SK-N-SH (cell line): ENCODE measurements around the gene IL4R. TPM values are rescaled to one million over a fixed set of nuclear protein-coding genes. Genes with fewer than 3 reads are reported as not detected.

Experiments used
- CTCF ChIA-PET: fragments of 300-600, 350-600 bp; formaldehyde crosslinking; extraction: SDS; loops from one replicate; lab custom pipeline; 2021; lab: Yijun Ruan, JAX
- POLR2A ChIA-PET: fragments of 350-600 bp; sonication (Branson Sonifier 250); formaldehyde crosslinking; extraction: SDS; loops from one replicate; lab custom pipeline; 2020; ENCODE audit warnings: antibody characterized with exemption, inconsistent platforms; lab: Yijun Ruan, JAX
- DNase-seq: peaks from one replicate; pipeline ENCODE4 v3.0.0; 2012
- H2AFZ ChIP-seq: fragments of 200-600 bp; sonication (generic); 2 replicates; pipeline ENCODE4 v1.8.1; 2016; ENCODE audit warnings: antibody characterized with exemption, mild to moderate bottlenecking, low read depth
- H3F3A ChIP-seq: fragments of 200-600 bp; sonication (generic); replicated peaks from 2 replicates; pipeline ENCODE3; 2016; ENCODE audit warnings: antibody characterized with exemption, mild to moderate bottlenecking; ENCODE audit not compliant: insufficient read depth
- H3K27ac ChIP-seq, 2 experiments: fragments of 200-500 bp in 1 of 2; fragments of 200-600 bp in 1 of 2; sonication (Bioruptor generic) in 1 of 2; sonication (generic), shearing (Covaris generic) in 1 of 2; 2 replicates each; pipeline versions ENCODE4 v1.5.1 to v1.6.1; 2014 to 2016; ENCODE audit warnings: low read depth in 2 of 2, inconsistent platforms in 1 of 2, low read length in 1 of 2, mild to moderate bottlenecking in 1 of 2, mixed read lengths in 1 of 2
- H3K27me3 ChIP-seq: fragments of 200-600 bp; sonication (generic), shearing (Covaris generic); 2 replicates; pipeline ENCODE4 v1.6.1; 2016; ENCODE audit warnings: mixed run types; ENCODE audit not compliant: insufficient read depth
- H3K36me3 ChIP-seq, 2 experiments: fragments of 200-500 bp in 1 of 2; fragments of 200-600 bp in 1 of 2; sonication (Bioruptor generic) in 1 of 2; sonication (generic) in 1 of 2; replicated peaks in 1 of 2; 2 replicates each; pipeline versions ENCODE3 to v1.5.1; 2014 to 2016; ENCODE audit warnings: low read length in 1 of 2, mild to moderate bottlenecking in 1 of 2; ENCODE audit not compliant: insufficient read depth in 2 of 2, control insufficient read depth in 1 of 2
- H3K4me1 ChIP-seq, 2 experiments: fragments of 200-500 bp in 1 of 2; fragments of 200-600 bp in 1 of 2; sonication (Bioruptor generic) in 1 of 2; sonication (generic), shearing (Covaris generic) in 1 of 2; 2 replicates each; pipeline versions ENCODE4 v1.5.1 to v1.6.1; 2014 to 2016; ENCODE audit warnings: low read depth in 1 of 2, low read length in 1 of 2, mixed run types in 1 of 2; ENCODE audit not compliant: insufficient read depth in 2 of 2, control insufficient read depth in 1 of 2
- H3K4me2 ChIP-seq: fragments of 200-600 bp; sonication (generic), shearing (Covaris generic); 2 replicates; pipeline ENCODE4 v1.6.1; 2017; ENCODE audit warnings: mixed run types
- H3K4me3 ChIP-seq, 2 experiments: fragments of 200-500 bp in 1 of 2; fragments of 200-600 bp in 1 of 2; sonication (Bioruptor generic) in 1 of 2; sonication (generic), shearing (Covaris generic) in 1 of 2; 2 replicates each; pipeline versions ENCODE4 v1.5.1 to v1.8.1; 2014 to 2016; ENCODE audit warnings: low read depth in 2 of 2, inconsistent platforms in 1 of 2, low read length in 1 of 2, mild to moderate bottlenecking in 1 of 2, mixed read lengths in 1 of 2, moderate library complexity in 1 of 2
- H3K79me2 ChIP-seq: fragments of 200-600 bp; sonication (generic); 2 replicates; pipeline ENCODE4 v1.8.1; 2017; ENCODE audit warnings: mild to moderate bottlenecking; ENCODE audit not compliant: insufficient read depth
- H3K9ac ChIP-seq: fragments of 200-600 bp; sonication (generic); 2 replicates; pipeline ENCODE4 v1.6.1; 2017; ENCODE audit warnings: mixed run types
- H3K9me2 ChIP-seq: fragments of 200-600 bp; sonication (generic); 2 replicates; pipeline ENCODE4 v1.6.1; 2017; ENCODE audit warnings: mixed run types
- H3K9me3 ChIP-seq: fragments of 200-600 bp; sonication (generic); 2 replicates; pipeline ENCODE4 v1.6.1; 2017; ENCODE audit warnings: mixed run types, mild to moderate bottlenecking, moderate library complexity
- H4K20me1 ChIP-seq: fragments of 200-600 bp; sonication (generic); 2 replicates; pipeline ENCODE4 v1.6.1; 2017; ENCODE audit warnings: mild to moderate bottlenecking, mixed run types; ENCODE audit not compliant: insufficient read depth
- EZH2phosphoT487 ChIP-seq: fragments of 200-600 bp; sonication (generic); IDR thresholded peaks from 2 replicates; pipeline ENCODE4 v1.6.1; 2017; ENCODE audit warnings: low read depth, mixed run types, mild to moderate bottlenecking, antibody characterized with exemption, moderate library complexity, borderline replicate concordance
- FOXJ3 ChIP-seq: sonication (generic); formaldehyde crosslinking; IDR thresholded peaks from 2 replicates; pipeline ENCODE4 v1.5.1; 2020; ENCODE audit warnings: mild to moderate bottlenecking, missing genetic modification reagents
- FOXM1 ChIP-seq: IDR thresholded peaks from 2 replicates; pipeline ENCODE4 v1.4.0; 2012; ENCODE audit warnings: low read depth, mild to moderate bottlenecking
- IRF3 ChIP-seq: fragments of 150-350 bp; IDR thresholded peaks from 2 replicates; pipeline ENCODE4 v1.6.1; 2016; ENCODE audit warnings: mild to moderate bottlenecking, low read depth, low read length
- JUND ChIP-seq: IDR thresholded peaks from 2 replicates; pipeline ENCODE4 v1.4.0; 2012
- MEF2A ChIP-seq: IDR thresholded peaks from 2 replicates; pipeline ENCODE4 v1.4.0; 2012; ENCODE audit warnings: low read depth, borderline replicate concordance
- MXI1 ChIP-seq: IDR thresholded peaks from 2 replicates; pipeline ENCODE4 v1.6.1; 2012; ENCODE audit warnings: mild to moderate bottlenecking, low read depth, low read length, improper control_type of control experiment
- NFIC ChIP-seq: IDR thresholded peaks from 2 replicates; pipeline ENCODE4 v1.4.0; 2012; ENCODE audit warnings: borderline replicate concordance
- RAD21 ChIP-seq: IDR thresholded peaks from 2 replicates; pipeline ENCODE4 v1.6.1; 2012; ENCODE audit warnings: mild to moderate bottlenecking, low read length
- TCF12 ChIP-seq: IDR thresholded peaks from 2 replicates; pipeline ENCODE4 v1.4.0; 2012
- USF2 ChIP-seq: fragments of 150-350 bp; IDR thresholded peaks from 2 replicates; pipeline ENCODE4 v1.6.1; 2017; ENCODE audit warnings: antibody characterized with exemption, low read length, low read depth, borderline replicate concordance
- WGBS: methylation state at CpG from one replicate; pipeline ENCODE4 v1.1.6; 2017; ENCODE audit warnings: low lambda C conversion rate; 5-methylcytosine and 5-hydroxymethylcytosine counted together
- polyA plus RNA-seq, 3 experiments: library from polyadenylated mRNA; depleted of rRNA; stranded (reverse); fragments of >200 nt; gene quantifications; 2 replicates each; pipeline ENCODE4 v1.2.3, GENCODE V29; 2012
- TF ChIP-seq, protein P1 (sequence below): fragments of 200-600 bp; sonication (generic); IDR thresholded peaks from 2 replicates; pipeline ENCODE4 v1.6.1; 2017; ENCODE audit warnings: antibody characterized with exemption, mild to moderate bottlenecking, moderate library complexity
- TF ChIP-seq, protein P2 (sequence below): IDR thresholded peaks from 2 replicates; pipeline ENCODE4 v1.4.0; 2012; ENCODE audit warnings: low read depth

Gene IL4R
- polyA plus RNA-seq, 1 of the 3 experiments (the other 2 are of a cell fraction) = 16.1 TPM

DNA sequence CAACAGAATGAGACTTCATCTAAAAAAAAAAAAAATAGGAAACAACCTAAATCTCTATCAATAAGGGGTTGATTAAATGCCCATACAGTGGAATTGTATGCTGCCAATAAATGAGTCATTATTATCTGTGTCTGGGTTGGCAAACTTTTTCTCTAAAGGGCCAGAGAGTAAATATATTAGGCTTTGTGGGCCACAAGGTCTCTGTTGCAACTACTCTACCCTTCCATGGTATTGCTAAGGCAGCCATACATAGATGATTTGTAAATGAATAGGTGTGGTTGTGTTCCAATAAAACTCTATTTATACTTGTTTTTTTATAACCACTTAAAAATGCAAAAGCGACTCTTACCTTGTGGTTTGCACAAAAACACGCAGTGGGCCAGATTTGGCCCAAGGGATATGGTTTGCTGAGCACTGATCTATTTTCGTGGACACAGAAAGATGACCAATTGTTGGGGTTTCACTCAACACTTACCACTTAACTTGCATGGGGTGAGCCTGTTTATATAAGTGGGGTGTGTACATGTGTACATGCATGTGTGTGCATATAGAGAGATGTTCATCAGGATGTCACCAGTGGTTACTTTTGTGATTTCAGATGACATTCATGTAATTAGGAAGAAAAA is 12.4 kb upstream of the IL4R start (continued):
- TF ChIP-seq, protein P1, sequence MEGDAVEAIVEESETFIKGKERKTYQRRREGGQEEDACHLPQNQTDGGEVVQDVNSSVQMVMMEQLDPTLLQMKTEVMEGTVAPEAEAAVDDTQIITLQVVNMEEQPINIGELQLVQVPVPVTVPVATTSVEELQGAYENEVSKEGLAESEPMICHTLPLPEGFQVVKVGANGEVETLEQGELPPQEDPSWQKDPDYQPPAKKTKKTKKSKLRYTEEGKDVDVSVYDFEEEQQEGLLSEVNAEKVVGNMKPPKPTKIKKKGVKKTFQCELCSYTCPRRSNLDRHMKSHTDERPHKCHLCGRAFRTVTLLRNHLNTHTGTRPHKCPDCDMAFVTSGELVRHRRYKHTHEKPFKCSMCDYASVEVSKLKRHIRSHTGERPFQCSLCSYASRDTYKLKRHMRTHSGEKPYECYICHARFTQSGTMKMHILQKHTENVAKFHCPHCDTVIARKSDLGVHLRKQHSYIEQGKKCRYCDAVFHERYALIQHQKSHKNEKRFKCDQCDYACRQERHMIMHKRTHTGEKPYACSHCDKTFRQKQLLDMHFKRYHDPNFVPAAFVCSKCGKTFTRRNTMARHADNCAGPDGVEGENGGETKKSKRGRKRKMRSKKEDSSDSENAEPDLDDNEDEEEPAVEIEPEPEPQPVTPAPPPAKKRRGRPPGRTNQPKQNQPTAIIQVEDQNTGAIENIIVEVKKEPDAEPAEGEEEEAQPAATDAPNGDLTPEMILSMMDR = no peak
- TF ChIP-seq JUND = no peak

- no peaks in the 10 kb centered on the region for H3K79me2 ChIP-seq
- 71% methylated on average over 3 of the region's 3 CpGs for WGBS
- no peak overlapping the region for H3K27ac ChIP-seq
- DNase-seq = no peak
- no peaks in the 10 kb centered on the region for H3F3A ChIP-seq
- ChIA-PET CTCF (no interaction called here), POLR2A (no interaction called here)
- no peaks in the 10 kb centered on the region for H4K20me1 ChIP-seq
- H3K9me3 ChIP-seq = no peaks in the 10 kb centered on the region
- no peak overlapping the region for H2AFZ ChIP-seq
- H3K9ac ChIP-seq = no peak overlapping the region
- H3K4me2 ChIP-seq = no peak overlapping the region
- H3K9me2 ChIP-seq = no peaks in the 10 kb centered on the region
- no peak overlapping the region for H3K4me3 ChIP-seq
- no peaks in the 10 kb centered on the region for H3K36me3 ChIP-seq
- H3K4me1 ChIP-seq = no peaks in the 10 kb centered on the region
- TF ChIP-seq, protein P2, sequence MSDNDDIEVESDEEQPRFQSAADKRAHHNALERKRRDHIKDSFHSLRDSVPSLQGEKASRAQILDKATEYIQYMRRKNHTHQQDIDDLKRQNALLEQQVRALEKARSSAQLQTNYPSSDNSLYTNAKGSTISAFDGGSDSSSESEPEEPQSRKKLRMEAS = no peak
- no peak for TF ChIP-seq IRF3
- TF ChIP-seq, all 33 proteins: peak for 0
- H3K27me3 ChIP-seq = no peaks in the 10 kb centered on the region
These were observed 11.6 kb upstream of the IL4R start for GRCh38 chr16:27302126-27302525.

- no peaks in the 10 kb centered on the region for H4K20me1 ChIP-seq
- no peak for DNase-seq
- H3K36me3 ChIP-seq = no peaks in the 10 kb centered on the region
- ChIA-PET POLR2A (no interaction called here), CTCF (interaction anchor here (1.2 kb wide), 1 partner anchor 194 kb away, joined by 3 read pairs; no protein-coding TSS in a partner anchor)
- WGBS = 47% methylated on average over 10 of the region's 12 CpGs
- no peak overlapping the region for H3K4me3 ChIP-seq
- H3K4me1 ChIP-seq = no peaks in the 10 kb centered on the region
- TF ChIP-seq MXI1 (no peak), NFIC (no peak), EZH2phosphoT487 (no peak), USF2 (no peak), FOXM1 (no peak), TCF12 (no peak), MEF2A (no peak), FOXJ3 (CRISPR knock-in tag) (no peak), RAD21 (no peak)
- TF ChIP-seq, protein P2 = no peak
- TF ChIP-seq, all 33 proteins: peak for 0
- no peak overlapping the region for H2AFZ ChIP-seq
- H3K27me3 ChIP-seq = no peaks in the 10 kb centered on the region
- no peak overlapping the region for H3K9ac ChIP-seq
- no peak overlapping the region for H3K27ac ChIP-seq
- H3K4me2 ChIP-seq = no peak overlapping the region
- peaks cover 6% of the 10 kb centered on the region; the same call in 1 of the 2 replicates for H3K9me3 ChIP-seq
- peaks cover 3% of the 10 kb centered on the region for H3F3A ChIP-seq
- H3K79me2 ChIP-seq = no peaks in the 10 kb centered on the region
- H3K9me2 ChIP-seq = no peaks in the 10 kb centered on the region
These were observed 10.3 kb upstream of the IL4R start for GRCh38 chr16:27303256-27304100.
